ENCODE results near the gene HDAC7.

DNA sequence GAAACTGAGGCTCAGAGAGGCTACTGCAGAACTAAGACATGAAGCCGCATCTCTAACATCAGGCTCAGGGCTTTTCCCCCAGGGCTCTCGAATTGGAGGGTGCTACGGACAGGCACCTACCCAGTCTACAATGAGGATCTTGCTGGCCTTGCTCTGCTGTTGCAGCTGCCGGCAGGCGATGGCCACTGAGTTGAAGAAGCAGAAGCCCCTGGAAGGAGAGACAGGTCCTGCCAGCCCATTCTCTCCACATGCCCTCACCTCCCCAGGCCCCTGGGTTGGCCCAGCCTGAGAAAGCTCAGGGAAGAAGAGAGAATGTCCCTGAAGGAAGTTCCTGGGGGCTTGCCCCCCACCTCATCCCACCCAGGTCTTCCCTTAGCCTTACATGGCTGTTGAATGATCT, 30.6 kb downstream of the HDAC7 start:
- TF ChIP-seq, protein P1, sequence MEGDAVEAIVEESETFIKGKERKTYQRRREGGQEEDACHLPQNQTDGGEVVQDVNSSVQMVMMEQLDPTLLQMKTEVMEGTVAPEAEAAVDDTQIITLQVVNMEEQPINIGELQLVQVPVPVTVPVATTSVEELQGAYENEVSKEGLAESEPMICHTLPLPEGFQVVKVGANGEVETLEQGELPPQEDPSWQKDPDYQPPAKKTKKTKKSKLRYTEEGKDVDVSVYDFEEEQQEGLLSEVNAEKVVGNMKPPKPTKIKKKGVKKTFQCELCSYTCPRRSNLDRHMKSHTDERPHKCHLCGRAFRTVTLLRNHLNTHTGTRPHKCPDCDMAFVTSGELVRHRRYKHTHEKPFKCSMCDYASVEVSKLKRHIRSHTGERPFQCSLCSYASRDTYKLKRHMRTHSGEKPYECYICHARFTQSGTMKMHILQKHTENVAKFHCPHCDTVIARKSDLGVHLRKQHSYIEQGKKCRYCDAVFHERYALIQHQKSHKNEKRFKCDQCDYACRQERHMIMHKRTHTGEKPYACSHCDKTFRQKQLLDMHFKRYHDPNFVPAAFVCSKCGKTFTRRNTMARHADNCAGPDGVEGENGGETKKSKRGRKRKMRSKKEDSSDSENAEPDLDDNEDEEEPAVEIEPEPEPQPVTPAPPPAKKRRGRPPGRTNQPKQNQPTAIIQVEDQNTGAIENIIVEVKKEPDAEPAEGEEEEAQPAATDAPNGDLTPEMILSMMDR (conservative IDR thresholded peaks at IDR 0.05; ENCODE audit: low read depth in 2 of 2): no peak
- TF ChIP-seq POLR2AphosphoS5 (IDR thresholded peaks at IDR 0.05; ENCODE audit: low read depth) (no peak), ZNF331 (CRISPR knock-in tag; IDR thresholded peaks at IDR 0.05; ENCODE audit: low read depth) (no peak), EZH2 (IDR thresholded peaks at IDR 0.05; ENCODE audit: low read depth, unreplicated experiment) (no peak), JUNB (IDR thresholded peaks at IDR 0.05; ENCODE audit: unreplicated experiment) (no peak)
- TF ChIP-seq, protein P2, sequence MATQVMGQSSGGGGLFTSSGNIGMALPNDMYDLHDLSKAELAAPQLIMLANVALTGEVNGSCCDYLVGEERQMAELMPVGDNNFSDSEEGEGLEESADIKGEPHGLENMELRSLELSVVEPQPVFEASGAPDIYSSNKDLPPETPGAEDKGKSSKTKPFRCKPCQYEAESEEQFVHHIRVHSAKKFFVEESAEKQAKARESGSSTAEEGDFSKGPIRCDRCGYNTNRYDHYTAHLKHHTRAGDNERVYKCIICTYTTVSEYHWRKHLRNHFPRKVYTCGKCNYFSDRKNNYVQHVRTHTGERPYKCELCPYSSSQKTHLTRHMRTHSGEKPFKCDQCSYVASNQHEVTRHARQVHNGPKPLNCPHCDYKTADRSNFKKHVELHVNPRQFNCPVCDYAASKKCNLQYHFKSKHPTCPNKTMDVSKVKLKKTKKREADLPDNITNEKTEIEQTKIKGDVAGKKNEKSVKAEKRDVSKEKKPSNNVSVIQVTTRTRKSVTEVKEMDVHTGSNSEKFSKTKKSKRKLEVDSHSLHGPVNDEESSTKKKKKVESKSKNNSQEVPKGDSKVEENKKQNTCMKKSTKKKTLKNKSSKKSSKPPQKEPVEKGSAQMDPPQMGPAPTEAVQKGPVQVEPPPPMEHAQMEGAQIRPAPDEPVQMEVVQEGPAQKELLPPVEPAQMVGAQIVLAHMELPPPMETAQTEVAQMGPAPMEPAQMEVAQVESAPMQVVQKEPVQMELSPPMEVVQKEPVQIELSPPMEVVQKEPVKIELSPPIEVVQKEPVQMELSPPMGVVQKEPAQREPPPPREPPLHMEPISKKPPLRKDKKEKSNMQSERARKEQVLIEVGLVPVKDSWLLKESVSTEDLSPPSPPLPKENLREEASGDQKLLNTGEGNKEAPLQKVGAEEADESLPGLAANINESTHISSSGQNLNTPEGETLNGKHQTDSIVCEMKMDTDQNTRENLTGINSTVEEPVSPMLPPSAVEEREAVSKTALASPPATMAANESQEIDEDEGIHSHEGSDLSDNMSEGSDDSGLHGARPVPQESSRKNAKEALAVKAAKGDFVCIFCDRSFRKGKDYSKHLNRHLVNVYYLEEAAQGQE (IDR thresholded peaks at IDR 0.05; ENCODE audit: unreplicated experiment): no peak

All from GM23338 (cell line).